IPS-15b (cell line): ENCODE results near the gene SLC22A2.
"Not testable (repeated sequence)": the region's sequence is repeated elsewhere in the genome, so short reads cannot be mapped to it uniquely, and the experiment has no call there.

Source experiments
- H3K27me3 ChIP-seq: one replicate; pipeline ENCODE4 v1.6.1; 2013; ENCODE audit warnings: low read length; ENCODE audit not compliant: control insufficient read depth, insufficient read depth
- H3K36me3 ChIP-seq: one replicate; pipeline ENCODE4 v1.6.1; 2013; ENCODE audit warnings: low read length; ENCODE audit not compliant: control insufficient read depth, insufficient read depth
- H3K4me1 ChIP-seq: one replicate; pipeline ENCODE4 v1.6.1; 2013; ENCODE audit warnings: mild to moderate bottlenecking, low read length; ENCODE audit not compliant: control insufficient read depth, insufficient read depth
- H3K4me3 ChIP-seq: one replicate; pipeline ENCODE4 v1.5.1; 2013; ENCODE audit warnings: low read depth, low read length
- H3K9ac ChIP-seq: one replicate; pipeline ENCODE4 v1.6.1; 2013; ENCODE audit warnings: low read depth, mild to moderate bottlenecking, low read length
- H3K9me3 ChIP-seq: one replicate; pipeline ENCODE4 v1.6.1; 2013; ENCODE audit warnings: mild to moderate bottlenecking, low read length; ENCODE audit not compliant: control insufficient read depth, insufficient read depth

Gene SLC22A2

DNA sequence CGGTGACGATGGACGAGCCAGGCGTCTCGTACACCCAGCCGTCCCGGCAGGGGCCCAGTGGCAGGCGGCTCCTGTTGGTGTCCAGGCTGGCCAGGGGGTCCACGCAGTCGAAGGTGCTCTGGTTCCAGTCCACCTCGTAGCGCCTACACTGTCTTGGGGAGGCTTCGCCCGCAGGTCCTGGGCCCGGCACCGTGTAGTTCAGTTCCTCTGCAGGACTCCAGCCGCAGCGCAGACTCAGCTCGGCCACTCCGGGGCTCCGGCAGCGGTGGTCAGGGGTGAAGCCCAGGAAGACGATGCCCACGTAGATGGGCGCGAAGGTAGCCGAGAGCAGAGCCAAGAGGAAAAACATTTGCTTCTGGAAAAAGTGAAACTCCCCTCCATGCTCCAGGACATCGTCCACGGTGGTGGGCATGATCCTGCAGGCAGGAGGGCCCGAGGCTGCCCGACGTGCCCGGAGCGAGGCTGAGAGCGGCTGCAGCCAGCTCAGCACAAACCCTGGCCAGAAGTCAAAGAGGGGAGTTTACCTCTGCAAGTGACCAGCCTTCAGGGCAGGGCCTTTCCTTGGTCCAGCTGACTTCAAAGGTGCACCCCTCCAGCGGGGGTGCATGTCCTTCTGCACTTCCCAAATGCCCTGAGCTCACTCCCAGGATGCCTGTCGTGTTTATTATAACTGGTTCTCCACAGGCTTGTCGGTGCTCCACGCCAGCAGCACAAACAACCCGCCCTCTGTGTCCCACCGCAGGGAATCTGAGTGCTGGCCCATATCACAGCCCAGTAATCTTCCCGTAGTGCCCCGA, at the start of gene SLC22A2:
Gene SLC22A2 (minus strand): TSS at position 476 of the 797 bp plus-strand sequence. CDS start 64 bp downstream, at position 412.
- Histone ChIP-seq H3K27me3 (no peaks in the 10 kb centered on the region), H3K9ac (no peak within 1 kb of the TSS), H3K9me3 (no peaks in the 10 kb centered on the region), H3K36me3 (no peaks in the 10 kb centered on the region), H3K4me1 (no peaks in the 10 kb centered on the region), H3K4me3 (no peak within 1 kb of the TSS)

DNA sequence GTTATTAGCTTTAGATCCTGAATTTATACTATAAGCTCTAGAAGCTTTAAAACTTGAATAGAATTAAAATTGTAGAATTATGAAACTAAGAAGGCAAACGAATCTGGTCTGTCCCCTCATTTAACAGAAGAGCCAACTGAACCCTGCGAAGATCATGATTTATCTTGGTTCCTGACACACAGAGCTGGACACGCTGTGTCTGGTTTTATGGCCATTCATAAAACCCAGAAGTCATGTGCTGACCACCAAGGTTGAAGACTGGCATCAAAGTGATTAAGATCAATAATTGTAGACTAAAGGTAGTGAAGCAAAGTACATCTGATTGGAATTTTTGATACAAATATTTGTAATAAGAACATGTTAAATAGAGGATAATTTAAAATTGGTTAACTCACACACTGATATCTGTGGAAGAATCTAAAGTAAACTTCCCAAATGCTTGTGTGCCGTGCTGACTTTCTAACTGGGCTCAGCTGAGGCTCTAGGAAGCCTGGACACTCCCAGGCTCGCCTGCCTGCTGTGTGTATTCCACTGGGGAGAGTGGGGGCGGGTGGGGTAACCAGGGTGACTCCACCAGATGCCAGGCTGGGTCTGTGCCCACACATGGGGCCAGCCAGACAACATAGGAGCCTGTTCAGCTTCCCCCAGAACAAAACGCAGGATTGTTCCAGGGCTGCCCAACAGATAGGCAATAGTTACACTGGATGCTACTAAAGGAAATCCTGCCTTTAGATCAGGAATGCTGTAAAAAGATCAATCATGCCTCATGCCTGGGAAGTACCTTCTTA, 47.5 kb upstream of the SLC22A2 start:
- Histone ChIP-seq H3K9me3 (no peaks in the 10 kb centered on the region), H3K27me3 (no peaks in the 10 kb centered on the region), H3K36me3 (no peaks in the 10 kb centered on the region), H3K4me1 (no peaks in the 10 kb centered on the region), H3K9ac (no peak overlapping the region), H3K4me3 (no peak overlapping the region)

DNA sequence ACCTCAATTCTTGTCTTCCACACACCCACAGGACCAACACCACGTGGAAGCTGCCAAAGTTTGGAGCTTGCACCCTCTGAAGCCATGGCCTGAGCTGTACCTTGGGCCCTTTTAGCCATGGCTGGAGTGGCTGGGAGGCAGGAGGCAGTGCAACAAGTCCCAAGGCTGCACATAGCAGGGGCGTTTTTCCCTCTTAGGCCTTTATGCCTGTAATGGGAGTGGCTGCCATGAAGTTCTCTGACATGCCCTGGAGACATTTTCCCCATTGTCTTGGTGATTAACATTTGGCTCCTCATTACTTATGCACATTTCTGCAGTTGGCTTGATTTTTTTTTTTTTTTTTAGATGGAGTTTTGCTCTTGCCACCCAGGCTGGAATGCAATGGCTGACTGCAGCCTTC, 45.2 kb upstream of the SLC22A2 start:
- Histone ChIP-seq H3K4me3 (no peak overlapping the region), H3K4me1 (peaks cover 3% of the 10 kb centered on the region), H3K9ac (no peak overlapping the region), H3K36me3 (no peaks in the 10 kb centered on the region), H3K27me3 (no peaks in the 10 kb centered on the region), H3K9me3 (no peaks in the 10 kb centered on the region)

DNA sequence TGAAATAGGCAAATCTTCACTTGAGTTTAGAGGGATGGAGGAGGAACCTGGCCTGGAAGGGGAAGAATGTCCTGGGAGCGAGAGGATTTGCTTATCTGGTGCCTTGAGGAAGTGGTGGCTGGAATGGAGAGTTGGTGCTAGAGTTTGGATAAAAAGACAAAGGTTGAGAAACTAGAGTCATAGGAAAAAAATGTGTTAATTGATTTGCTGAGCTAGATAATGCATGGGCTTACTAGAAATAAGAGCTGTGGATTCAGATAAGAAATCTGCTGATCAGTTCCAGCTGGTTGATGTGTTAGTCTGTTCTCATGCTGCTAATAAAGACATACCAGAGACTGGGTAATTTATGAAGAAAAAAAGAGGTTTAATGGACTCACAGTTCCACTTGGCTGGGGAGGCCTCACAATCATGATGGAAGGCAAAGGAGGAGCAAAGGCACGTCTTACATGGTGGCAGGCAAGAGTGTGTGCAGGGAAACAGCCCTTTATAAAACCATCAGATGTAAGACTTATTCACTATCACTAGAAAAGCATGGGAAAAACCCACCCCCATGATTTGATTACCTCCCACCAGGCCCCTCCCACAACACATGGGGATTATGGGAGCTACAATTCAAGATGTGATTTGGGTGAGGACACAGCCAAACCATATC, 43.9 kb upstream of the SLC22A2 start:
- not testable (repeated sequence) for H3K36me3 ChIP-seq, H3K4me1 ChIP-seq, H3K9me3 ChIP-seq, H3K27me3 ChIP-seq, H3K4me3 ChIP-seq, H3K9ac ChIP-seq

DNA sequence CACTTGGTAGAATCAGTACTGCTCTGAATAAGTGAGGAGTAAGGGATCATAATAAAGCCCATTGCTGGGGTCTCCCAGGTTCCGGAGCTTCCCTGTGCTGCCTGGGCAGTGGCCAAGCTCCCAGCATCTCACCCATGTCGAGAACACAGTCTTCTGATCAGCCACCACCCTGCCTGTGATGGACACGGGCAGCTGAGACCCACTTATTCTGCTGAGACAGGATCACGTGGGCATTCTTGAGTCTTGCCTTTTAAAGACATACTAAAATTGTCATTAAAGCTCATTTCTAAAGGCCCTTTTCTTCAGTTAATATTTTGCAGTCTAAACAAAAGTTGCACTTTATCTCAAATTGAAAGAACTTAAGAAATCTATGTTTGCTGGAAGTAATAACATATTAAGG, 42.7 kb upstream of the SLC22A2 start:
- H3K36me3 ChIP-seq: no peaks in the 10 kb centered on the region
- H3K4me1 ChIP-seq: peaks cover 3% of the 10 kb centered on the region
- H3K4me3 ChIP-seq: no peak overlapping the region
- no peaks in the 10 kb centered on the region for H3K27me3 ChIP-seq
- no peaks in the 10 kb centered on the region for H3K9me3 ChIP-seq
- no peak overlapping the region for H3K9ac ChIP-seq

DNA sequence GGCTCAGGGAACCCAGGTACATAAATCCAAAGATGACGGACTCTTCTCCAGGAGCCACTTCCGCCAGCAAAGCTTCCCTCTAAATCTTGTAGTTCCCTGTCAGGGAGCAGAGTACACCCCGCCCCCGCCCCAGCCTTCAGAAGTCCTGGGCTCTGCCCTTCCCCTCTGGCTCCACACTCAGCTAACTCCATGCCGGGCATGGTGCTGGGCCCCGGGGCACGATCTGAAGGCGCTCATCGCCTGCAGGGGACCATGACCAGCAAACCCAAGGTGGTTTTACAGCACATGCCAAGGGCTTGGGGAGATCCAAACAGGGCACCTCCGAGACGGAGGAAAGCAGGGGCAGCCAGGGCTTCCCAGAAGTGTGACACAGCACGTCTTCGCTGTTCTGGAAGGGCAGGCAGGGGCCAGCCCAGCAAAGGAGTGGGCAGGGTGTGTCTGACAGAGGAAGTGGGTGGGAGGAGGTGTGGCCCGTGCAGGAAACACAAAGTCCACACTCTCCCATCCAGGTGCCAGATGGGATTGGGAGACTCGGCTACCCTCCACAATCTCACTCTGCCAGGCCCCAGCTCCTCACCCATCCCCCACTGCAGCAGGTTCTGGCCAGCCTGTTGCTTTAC, 41.6 kb upstream of the SLC22A2 start:
- H3K4me3 ChIP-seq: no peak overlapping the region
- no peaks in the 10 kb centered on the region for H3K9me3 ChIP-seq
- H3K9ac ChIP-seq: no peak overlapping the region
- H3K36me3 ChIP-seq: no peaks in the 10 kb centered on the region
- H3K27me3 ChIP-seq: no peaks in the 10 kb centered on the region
- peaks cover 3% of the 10 kb centered on the region for H3K4me1 ChIP-seq

DNA sequence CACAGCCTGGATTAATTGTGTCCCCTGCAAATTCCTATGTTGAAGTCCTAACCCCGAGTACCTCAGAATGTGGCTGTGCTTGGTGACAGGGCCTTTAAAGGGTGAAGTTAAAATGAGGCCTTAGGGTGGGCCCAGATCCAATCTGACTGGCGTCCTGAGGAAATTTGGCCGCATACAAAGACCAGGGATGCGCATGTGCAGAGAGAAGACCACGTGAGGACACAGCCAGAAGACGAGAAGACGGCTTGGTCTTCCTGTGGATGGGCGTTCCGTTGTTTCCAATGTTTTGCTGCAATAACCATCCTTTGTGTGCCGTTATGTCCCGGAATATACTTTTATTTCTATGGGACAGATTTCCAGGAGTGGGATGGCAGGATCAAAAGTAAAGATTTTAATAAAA, 40.9 kb upstream of the SLC22A2 start:
- no peaks in the 10 kb centered on the region for H3K36me3 ChIP-seq

DNA sequence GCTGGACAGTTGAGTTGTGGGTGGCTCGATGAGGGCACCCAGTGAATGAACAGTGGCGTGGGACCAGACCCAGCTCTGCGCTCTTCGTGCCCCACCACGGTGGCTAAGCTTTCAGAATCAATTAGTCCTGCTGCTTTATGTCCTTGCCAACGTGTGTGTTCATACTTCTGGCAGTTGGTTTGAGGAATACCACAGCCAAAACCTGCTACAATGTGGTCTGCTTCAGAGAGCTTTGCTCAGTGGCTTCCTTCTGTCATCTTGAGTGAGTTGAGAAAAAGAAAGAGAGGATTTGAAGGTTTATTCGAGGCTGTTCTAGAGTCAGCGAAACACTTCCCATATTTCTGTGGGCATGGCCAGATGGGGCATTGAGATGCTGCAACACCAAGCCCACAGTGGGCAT, 39.5 kb upstream of the SLC22A2 start:
- Histone ChIP-seq H3K9ac (no peak overlapping the region), H3K27me3 (no peaks in the 10 kb centered on the region), H3K36me3 (no peaks in the 10 kb centered on the region), H3K9me3 (no peaks in the 10 kb centered on the region), H3K4me3 (no peak overlapping the region), H3K4me1 (peaks cover 5% of the 10 kb centered on the region)

More for the DNA sequence above, 40.9 kb upstream of the SLC22A2 start:
- Histone ChIP-seq H3K4me3 (no peak overlapping the region), H3K4me1 (peaks cover 3% of the 10 kb centered on the region), H3K9ac (no peak overlapping the region), H3K9me3 (no peaks in the 10 kb centered on the region), H3K27me3 (no peaks in the 10 kb centered on the region)

DNA sequence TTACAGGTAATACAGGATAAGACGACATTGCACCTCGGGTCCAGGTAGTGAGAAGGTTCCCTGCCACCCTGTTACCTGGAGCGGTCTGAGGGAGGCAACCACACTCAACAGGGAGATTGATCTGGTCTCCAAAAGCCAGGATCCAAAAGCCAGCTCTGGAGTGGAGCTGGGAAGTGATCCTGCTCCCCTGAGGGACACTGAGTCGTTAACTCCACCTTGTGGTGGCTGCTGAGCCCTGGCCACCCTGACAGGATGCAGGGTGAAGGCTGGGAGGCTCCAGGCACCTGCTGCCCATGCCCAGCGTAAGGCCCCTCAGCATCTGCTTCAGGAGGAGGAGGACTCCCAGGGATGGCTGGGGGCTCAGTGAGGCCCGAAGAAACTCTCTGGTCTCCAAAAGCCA, 38.7 kb upstream of the SLC22A2 start:
- Histone ChIP-seq H3K36me3 (no peaks in the 10 kb centered on the region), H3K27me3 (no peaks in the 10 kb centered on the region), H3K4me1 (peaks cover 5% of the 10 kb centered on the region), H3K9me3 (no peaks in the 10 kb centered on the region), H3K9ac (no peak overlapping the region), H3K4me3 (no peak overlapping the region)

DNA sequence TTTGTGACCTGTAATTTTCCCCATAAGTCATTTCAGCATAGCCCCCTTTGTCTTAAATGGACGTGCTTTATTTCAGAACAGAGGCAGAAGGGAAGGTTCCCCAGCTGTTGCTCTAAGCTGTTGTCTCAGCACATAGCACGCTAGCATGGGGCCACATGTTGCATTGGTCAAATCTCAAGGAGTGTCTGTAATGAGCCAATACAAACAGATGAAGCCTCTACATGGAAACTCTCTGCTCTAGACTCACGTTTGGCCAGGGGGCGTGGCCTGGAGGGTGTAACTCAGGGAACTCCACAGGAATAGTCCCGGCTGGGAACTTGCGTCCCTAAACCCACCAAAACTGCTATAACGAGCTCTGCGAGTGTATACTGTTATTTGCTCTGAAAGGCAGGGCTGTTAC, 35.2 kb upstream of the SLC22A2 start:
- H3K4me1 ChIP-seq: peaks cover 2% of the 10 kb centered on the region
- H3K4me3 ChIP-seq: no peak overlapping the region
- H3K27me3 ChIP-seq: no peaks in the 10 kb centered on the region
- no peak overlapping the region for H3K9ac ChIP-seq
- no peaks in the 10 kb centered on the region for H3K36me3 ChIP-seq
- no peaks in the 10 kb centered on the region for H3K9me3 ChIP-seq

DNA sequence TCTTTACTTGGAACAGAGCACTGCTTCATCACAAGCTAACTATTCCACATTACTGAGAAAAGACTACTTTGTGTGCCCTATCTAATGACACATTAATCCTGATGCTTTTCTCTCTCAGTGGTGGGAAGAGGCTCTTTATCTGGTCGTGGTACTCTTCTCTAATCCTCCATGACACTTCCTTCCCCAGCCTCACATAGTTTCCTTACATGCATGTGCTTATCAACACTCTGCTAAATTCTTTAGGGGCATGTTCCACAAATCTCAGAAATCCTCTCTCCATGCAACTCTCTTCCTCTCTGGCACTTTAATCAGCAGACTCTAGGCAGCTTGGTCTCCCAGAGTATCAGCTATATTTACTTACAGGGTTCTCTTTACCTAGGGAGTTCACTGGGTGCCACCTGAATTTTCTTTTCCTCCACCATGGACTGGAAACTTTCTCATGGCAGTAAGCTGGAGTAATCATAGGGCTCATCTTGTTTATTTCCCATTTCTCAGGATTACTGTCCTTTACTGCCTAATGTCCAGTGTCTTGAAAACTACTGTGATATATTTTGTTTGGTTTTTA, 27.0 kb upstream of the SLC22A2 start:
- H3K4me1 ChIP-seq: no peaks in the 10 kb centered on the region
- no peak overlapping the region for H3K9ac ChIP-seq
- no peaks in the 10 kb centered on the region for H3K27me3 ChIP-seq
- H3K4me3 ChIP-seq: no peak overlapping the region
- no peaks in the 10 kb centered on the region for H3K36me3 ChIP-seq
- no peaks in the 10 kb centered on the region for H3K9me3 ChIP-seq
